ENCODE results near the gene SLC27A5. TPM values are rescaled to one million over a fixed set of nuclear protein-coding genes. Genes with fewer than 3 reads are reported as not detected.

The SLC27A5 gene
- polyA plus RNA-seq, 2 of the 4 experiments (the other 2 are of a cell fraction) = 30.2 to 37.8 TPM

DNA sequence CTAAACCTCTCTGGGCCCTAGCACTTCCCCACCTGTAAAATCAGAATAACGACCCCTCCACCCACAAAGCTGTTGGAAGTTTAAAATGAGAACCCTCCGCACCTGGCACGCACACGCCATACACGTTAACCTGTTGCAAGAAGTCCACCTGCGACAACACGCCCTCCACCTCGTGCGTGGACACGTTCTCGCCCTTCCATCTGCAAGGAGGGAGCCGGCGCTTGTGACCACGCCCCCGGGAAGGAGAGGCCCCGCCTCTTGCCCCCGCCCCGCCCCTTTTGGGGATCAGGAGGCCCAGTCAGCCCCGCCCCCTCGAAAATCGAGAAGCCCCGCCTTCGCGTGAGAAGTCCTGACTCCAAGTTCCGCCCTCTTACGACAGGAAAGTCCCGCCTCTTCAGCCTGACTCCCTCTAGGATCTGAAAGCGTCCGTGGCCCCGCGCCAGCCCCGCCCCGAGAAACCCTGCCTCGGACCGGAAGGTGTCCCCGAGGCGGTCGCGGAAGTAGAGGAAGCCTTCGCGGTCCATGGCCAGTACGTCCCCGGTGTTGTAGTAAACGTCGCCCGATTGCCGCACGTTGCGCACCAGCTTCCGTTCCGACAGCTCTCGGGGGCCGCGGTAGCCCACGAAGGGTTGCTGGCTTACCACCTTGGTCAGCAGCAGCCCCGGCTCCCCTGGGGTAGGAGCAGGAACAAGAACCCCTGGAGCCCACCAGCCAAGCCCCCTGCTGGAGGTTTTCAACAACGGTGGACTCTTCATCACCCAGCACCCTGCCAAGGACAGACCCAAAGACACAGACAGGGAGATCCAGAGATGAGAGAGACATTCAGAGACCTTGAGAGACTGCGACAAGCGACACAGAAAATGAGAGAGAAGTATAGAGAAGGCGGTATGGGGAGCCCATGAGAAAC is 12.5 kb downstream of the SLC27A5 start (continued):
- TF ChIP-seq CHD4 (IDR thresholded peaks at IDR 0.05; ENCODE audit: borderline replicate concordance) = no peak
- TF ChIP-seq JUN (IDR thresholded peaks at IDR 0.05) = peak; percentile 61 to 89; a peak in 4 of 5 replicates
- TF ChIP-seq JUNB (IDR thresholded peaks at IDR 0.05) = no peak
- TF ChIP-seq GATA3 (IDR thresholded peaks at IDR 0.05; ENCODE audit: borderline replicate concordance) = 0 out of 2 replicates have a peak, but pooled peaks have one; percentile 62
- TF ChIP-seq EP300 (IDR thresholded peaks at IDR 0.05) = no peak
- no peak for TF ChIP-seq NFE2L2 (conservative IDR thresholded peaks at IDR 0.05; ENCODE audit: low read length)
- TF ChIP-seq TFCP2L1 (CRISPR knock-in tag; IDR thresholded peaks at IDR 0.05) = no peak
- TF ChIP-seq, protein P1, sequence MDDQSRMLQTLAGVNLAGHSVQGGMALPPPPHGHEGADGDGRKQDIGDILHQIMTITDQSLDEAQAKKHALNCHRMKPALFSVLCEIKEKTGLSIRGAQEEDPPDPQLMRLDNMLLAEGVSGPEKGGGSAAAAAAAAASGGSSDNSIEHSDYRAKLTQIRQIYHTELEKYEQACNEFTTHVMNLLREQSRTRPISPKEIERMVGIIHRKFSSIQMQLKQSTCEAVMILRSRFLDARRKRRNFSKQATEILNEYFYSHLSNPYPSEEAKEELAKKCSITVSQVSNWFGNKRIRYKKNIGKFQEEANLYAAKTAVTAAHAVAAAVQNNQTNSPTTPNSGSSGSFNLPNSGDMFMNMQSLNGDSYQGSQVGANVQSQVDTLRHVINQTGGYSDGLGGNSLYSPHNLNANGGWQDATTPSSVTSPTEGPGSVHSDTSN (IDR thresholded peaks at IDR 0.05) = peak; percentile 30; the same call in 1 of the 2 replicates
- no peak for TF ChIP-seq CHD2 (IDR thresholded peaks at IDR 0.05; ENCODE audit: low read length, partially characterized antibody)
- peak; percentile 63; the same call in 1 of the 2 replicates for TF ChIP-seq MAZ (IDR thresholded peaks at IDR 0.05; ENCODE audit: borderline replicate concordance, low read depth, low read length)
- no peak for TF ChIP-seq EHMT2 (IDR thresholded peaks at IDR 0.05; ENCODE audit: low read depth)
- 0 out of 2 replicates have a peak, but pooled peaks have one; percentile 35 for TF ChIP-seq ESRRA (IDR thresholded peaks at IDR 0.05; ENCODE audit: borderline replicate concordance, low read length)
- TF ChIP-seq ZC3H11A (IDR thresholded peaks at IDR 0.05) = no peak; the same call in 1 of the 2 replicates
- TF ChIP-seq POLR2A (IDR thresholded peaks at IDR 0.05; ENCODE audit: low read length) = peak; percentile 87
- TF ChIP-seq FOXS1 (CRISPR knock-in tag; IDR thresholded peaks at IDR 0.05) = no peak
- TF ChIP-seq HOXB5 (CRISPR knock-in tag; IDR thresholded peaks at IDR 0.05) = peak; percentile 61; the same call in 1 of the 2 replicates
- no peak for TF ChIP-seq RFX5 (IDR thresholded peaks at IDR 0.05)
- no peak for TF ChIP-seq POLR2AphosphoS2 (conservative IDR thresholded peaks at IDR 0.05; ENCODE audit: low read length)
- no peak for TF ChIP-seq NR3C1 (IDR thresholded peaks at IDR 0.05)
- TF ChIP-seq SREBF2 (IDR thresholded peaks at IDR 0.05) = no peak

DNA sequence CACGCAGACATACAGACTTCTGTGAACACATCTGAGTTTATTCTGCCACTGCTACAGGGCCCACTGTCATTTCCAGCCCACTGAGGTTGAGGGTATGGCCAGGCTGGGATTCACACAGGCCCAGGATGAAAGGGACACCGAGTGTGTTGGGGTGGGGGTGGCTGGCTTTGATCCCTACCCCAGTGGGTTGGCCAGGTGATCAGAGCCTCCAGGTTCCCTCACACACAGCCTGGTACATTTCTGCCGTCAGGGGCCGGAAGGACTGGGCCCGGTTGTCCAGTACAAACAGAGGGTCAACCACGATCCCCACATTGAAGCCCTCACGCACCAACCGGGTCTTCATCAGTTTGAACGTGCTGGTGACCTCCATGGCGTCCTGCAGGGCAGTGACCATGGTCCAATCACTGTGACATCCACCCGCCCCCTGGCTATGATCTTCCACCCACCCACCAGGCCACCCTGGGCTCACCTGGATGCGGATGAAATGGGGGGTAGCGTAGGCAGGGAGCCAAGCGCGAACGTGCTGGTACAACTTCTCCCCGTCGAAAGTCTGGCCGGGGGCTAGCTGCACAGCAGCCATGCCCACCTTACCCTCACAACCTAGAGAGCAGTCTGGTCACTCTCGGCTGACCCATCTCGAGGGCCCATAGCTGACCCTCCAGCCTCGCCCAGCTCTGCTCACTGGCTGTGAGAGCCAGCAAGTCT is 13.3 kb downstream of the SLC27A5 start:
- TF ChIP-seq HOXB13 (CRISPR knock-in tag; IDR thresholded peaks at IDR 0.05; ENCODE audit: low read depth) (no peak), HOXA7 (CRISPR knock-in tag; IDR thresholded peaks at IDR 0.05) (no peak), PHF8 (IDR thresholded peaks at IDR 0.05; ENCODE audit: borderline replicate concordance, low read depth) (no peak), FOSL2 (IDR thresholded peaks at IDR 0.05) (no peak), FOSL2 (CRISPR knock-in tag; IDR thresholded peaks at IDR 0.05) (no peak), CBX8 (IDR thresholded peaks at IDR 0.05) (no peak), RCOR1 (IDR thresholded peaks at IDR 0.05; ENCODE audit: low read depth, low read length) (no peak)
- no peak for DNase-seq (ENCODE audit: low read depth in 1 of 2, low spot score in 1 of 2)
- ChIA-PET POLR2A (interaction anchor here (0.8 to 3.9 kb wide), 2 partner anchors 22 to 23 kb away, joined by 3 to 40 read pairs; partner anchors contain the start of genes ZBTB45 and ZNF446), CTCF (interaction anchor here (0.9 to 4.1 kb wide), 3 partner anchors 14 to 21 kb away, joined by 3 to 57 read pairs (median 4); partner anchors contain the start of gene ZBTB45)
- Histone ChIP-seq H3K4me1 (peaks cover 13% of the 10 kb centered on the region; the same call in 2 of the 3 replicates), H3K9me3 (no peaks in the 10 kb centered on the region), H3K4me3 (peak overlapping the region; percentile 61), H3K27ac (peak overlapping the region; percentile 69 to 89), H3K4me2 (peak overlapping the region; percentile 98)
- WGBS (ENCODE audit: missing lambda C conversion rate) = 76% methylated on average over 21 of the region's 22 CpGs
- FAIRE-seq = no peak
- ATAC-seq = peak in 1 of 2 experiments; percentile 27; a peak in 3 of 6 replicates

Data from A549 (cell line).